ENCODE measurements around the gene INPP5K. TPM values are rescaled to one million over a fixed set of nuclear protein-coding genes. Genes with fewer than 3 reads are reported as not detected.

INPP5K gene
- total RNA-seq, 6 experiments from 2014 or later, result 12.7 to 22.6 (median 18.2) TPM

GRCh38 chr17:1504866-1505265 is 11.5 kb downstream of the INPP5K start:
- intact Hi-C loops (cut with DNase I), result no loop called here
- Histone ChIP-seq H3K36me3 (peaks cover 0 to 4% (median 1%) of the 10 kb centered on the region in 4 donors), H3K4me1 (no peaks in the 10 kb centered on the region), H3K27me3 (no peaks in the 10 kb centered on the region), H3K9me3 (no peaks in the 10 kb centered on the region), H3K27ac (no peak overlapping the region), H3K4me3 (no peak overlapping the region)
- ATAC-seq (no peak), DNase-seq (no peak)
- no peak for TF ChIP-seq POLR2A (IDR thresholded peaks at IDR 0.05)
- TF ChIP-seq, protein P1, sequence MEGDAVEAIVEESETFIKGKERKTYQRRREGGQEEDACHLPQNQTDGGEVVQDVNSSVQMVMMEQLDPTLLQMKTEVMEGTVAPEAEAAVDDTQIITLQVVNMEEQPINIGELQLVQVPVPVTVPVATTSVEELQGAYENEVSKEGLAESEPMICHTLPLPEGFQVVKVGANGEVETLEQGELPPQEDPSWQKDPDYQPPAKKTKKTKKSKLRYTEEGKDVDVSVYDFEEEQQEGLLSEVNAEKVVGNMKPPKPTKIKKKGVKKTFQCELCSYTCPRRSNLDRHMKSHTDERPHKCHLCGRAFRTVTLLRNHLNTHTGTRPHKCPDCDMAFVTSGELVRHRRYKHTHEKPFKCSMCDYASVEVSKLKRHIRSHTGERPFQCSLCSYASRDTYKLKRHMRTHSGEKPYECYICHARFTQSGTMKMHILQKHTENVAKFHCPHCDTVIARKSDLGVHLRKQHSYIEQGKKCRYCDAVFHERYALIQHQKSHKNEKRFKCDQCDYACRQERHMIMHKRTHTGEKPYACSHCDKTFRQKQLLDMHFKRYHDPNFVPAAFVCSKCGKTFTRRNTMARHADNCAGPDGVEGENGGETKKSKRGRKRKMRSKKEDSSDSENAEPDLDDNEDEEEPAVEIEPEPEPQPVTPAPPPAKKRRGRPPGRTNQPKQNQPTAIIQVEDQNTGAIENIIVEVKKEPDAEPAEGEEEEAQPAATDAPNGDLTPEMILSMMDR (IDR thresholded peaks at IDR 0.05), result no peak
- no CpG with 5 or more reads among the region's 3 CpGs for WGBS (ENCODE audit: insufficient coverage, low coverage, low lambda C conversion rate, missing lambda C conversion rate)

- no peak for DNase-seq
- 86% methylated on average over 9 of the region's 10 CpGs for WGBS (ENCODE audit: insufficient coverage, low coverage, low lambda C conversion rate, missing lambda C conversion rate)
- intact Hi-C loops (cut with DNase I), result no loop called here
- Histone ChIP-seq H3K36me3 (peaks cover 0 to 2% (median 0%) of the 10 kb centered on the region in 4 donors), H3K4me3 (no peak overlapping the region), H3K9me3 (no peaks in the 10 kb centered on the region), H3K4me1 (no peaks in the 10 kb centered on the region), H3K27me3 (no peaks in the 10 kb centered on the region), H3K27ac (no peak overlapping the region)
- ATAC-seq, result no peak
- TF ChIP-seq POLR2A (IDR thresholded peaks at IDR 0.05), result no peak
- TF ChIP-seq, protein P1 (IDR thresholded peaks at IDR 0.05), result no peak
These were observed 12.7 kb downstream of the INPP5K start for GRCh38 chr17:1503699-1504098.

DNA sequence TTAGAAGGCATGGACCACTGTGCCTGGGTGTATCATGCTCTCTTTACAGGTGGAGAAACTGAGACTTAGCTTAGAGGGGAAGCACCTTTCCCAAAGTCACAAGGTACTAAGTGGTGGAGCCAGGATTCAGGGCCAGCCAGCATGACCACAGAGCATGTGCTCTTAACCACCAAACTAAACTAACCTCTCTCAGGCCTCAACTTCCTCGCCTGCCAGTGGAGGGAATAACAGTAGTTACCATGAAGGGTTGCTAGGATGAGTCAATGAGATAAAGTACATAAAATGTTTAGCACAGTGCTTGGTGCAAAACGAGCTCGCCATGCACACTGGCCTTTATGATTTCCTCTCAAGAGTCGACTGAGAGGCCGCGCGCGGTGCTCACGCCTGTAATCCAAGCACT is 17.5 kb downstream of the INPP5K start:
- Histone ChIP-seq H3K36me3 (peaks cover 0 to 15% (median 6%) of the 10 kb centered on the region in 4 donors), H3K27ac (no peak overlapping the region), H3K27me3 (no peaks in the 10 kb centered on the region), H3K4me1 (no peaks in the 10 kb centered on the region), H3K4me3 (no peak overlapping the region), H3K9me3 (no peaks in the 10 kb centered on the region)
- ATAC-seq (no peak), DNase-seq (no peak)
- intact Hi-C loops (cut with DNase I), result no loop called here
- WGBS (ENCODE audit: insufficient coverage, low coverage, low lambda C conversion rate, missing lambda C conversion rate), result 25% methylated on average over 1 of the region's 9 CpGs
- TF ChIP-seq, protein P1 (IDR thresholded peaks at IDR 0.05), result no peak
- no peak for TF ChIP-seq POLR2A (IDR thresholded peaks at IDR 0.05)

DNA sequence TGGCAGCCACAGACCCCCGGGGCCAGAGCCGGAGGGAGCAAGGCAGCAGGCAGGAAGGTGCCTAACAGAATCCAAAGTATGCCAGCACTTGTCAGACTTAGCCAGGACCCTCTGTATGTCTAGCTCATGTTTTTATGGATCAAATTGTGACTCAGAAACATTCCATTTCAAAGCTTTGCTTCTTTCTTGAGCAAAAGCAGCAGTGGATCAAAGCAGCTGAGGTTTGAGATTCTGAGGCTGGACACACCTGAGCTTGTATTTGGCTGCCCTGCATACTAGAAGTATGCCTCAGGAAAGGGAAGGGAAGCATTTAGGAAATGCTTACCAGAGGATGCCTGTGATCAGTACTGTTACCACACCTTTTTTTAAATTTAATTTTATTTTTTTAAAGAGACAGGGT is 18.2 kb downstream of the INPP5K start:
- no peak for DNase-seq
- Histone ChIP-seq H3K9me3 (no peaks in the 10 kb centered on the region), H3K27ac (no peak overlapping the region), H3K36me3 (peaks cover 0 to 15% (median 6%) of the 10 kb centered on the region in 4 donors), H3K27me3 (no peaks in the 10 kb centered on the region), H3K4me3 (no peak overlapping the region), H3K4me1 (no peaks in the 10 kb centered on the region)
- intact Hi-C loops (cut with DNase I), result no loop called here
- TF ChIP-seq POLR2A (IDR thresholded peaks at IDR 0.05), result no peak
- TF ChIP-seq, protein P1 (IDR thresholded peaks at IDR 0.05), result no peak
- no CpG with 5 or more reads among the region's 2 CpGs for WGBS (ENCODE audit: insufficient coverage, low coverage, low lambda C conversion rate, missing lambda C conversion rate)
- no peak for ATAC-seq

DNA sequence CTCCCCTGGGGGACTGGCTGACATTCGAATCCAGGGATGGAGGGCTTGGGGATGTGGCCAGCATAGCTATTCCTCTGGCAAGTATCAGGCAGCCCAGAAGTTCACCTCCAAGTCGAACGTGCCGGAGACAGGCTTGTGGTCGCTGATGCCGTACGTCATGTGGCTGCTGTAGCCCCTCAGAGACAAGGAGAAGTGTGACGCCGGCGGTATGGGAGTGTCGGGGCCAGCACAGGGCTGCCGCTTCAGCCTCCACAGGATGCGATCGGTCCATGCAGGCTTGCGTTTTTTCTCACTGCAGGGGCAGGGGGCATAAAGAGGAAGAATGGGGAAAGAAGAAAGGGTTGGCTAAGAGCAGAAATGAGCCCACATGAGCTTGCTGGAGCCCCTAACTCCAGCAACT is 18.6 kb downstream of the INPP5K start:
- Histone ChIP-seq H3K27ac (no peak overlapping the region), H3K4me3 (no peak overlapping the region), H3K4me1 (no peaks in the 10 kb centered on the region), H3K27me3 (no peaks in the 10 kb centered on the region), H3K9me3 (no peaks in the 10 kb centered on the region), H3K36me3 (peaks cover 0 to 15% (median 6%) of the 10 kb centered on the region in 4 donors)
- ATAC-seq (no peak), DNase-seq (no peak)
- TF ChIP-seq POLR2A (IDR thresholded peaks at IDR 0.05), result no peak
- TF ChIP-seq, protein P1 (IDR thresholded peaks at IDR 0.05), result no peak
- WGBS (ENCODE audit: insufficient coverage, low coverage, low lambda C conversion rate, missing lambda C conversion rate), result no CpG with 5 or more reads among the region's 15 CpGs
- intact Hi-C loops (cut with DNase I), result no loop called here

Data from right lobe of liver (tissue), 6 donors.